ENCODE results near the gene ZFP57. TPM values are rescaled to one million over a fixed set of nuclear protein-coding genes. Genes with fewer than 3 reads are reported as not detected.
A peak's percentile ranks its signal among the peaks of the same experiment; 100 is the strongest.

ZFP57 gene
- total and polyA plus RNA-seq, 2 of the 13 experiments (the other 11 are each of a cell fraction or from before 2014, with no cell fraction given) = not detected

DNA sequence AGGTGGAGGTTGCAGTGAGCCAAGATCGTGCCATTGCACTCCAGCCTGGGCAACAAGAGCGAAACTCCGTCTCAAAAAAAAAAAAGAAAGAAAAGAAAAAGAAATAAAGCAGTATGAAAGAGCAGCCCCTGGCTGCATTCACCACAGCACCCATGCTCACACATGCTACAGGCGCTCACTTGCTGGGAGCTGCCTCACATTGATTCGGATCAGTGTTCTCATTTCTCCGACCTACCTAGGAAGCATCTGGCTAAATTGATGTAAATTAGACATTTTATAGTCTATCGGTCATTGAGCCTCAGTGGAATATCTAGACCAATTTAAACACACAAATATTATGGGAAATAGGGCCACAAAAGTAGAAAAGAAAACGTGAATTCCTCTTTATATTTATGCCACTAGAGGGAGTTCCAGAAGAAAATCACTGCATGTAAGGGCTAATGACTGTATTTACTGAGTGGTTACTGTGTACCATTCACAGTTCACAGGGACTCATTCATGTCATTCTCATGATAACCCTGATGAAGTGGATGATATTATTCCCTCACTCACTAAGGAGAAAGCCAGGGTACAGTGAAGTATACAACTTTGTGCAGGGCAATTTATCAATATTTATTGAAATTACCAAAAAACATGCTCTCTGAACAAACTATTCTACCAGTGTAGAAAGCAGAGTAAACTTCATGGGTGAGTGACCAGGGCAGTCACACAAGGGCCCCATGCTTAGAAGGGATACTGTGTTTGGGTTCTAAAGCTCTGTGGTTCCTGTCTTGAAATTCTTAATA lies 29.3 kb downstream of the ZFP57 start:
- ATAC-seq = peak; percentile 65
- DNase-seq (ENCODE audit: low spot score) = peak; percentile 56
- H4K20me1 ChIP-seq (ENCODE audit: insufficient read depth, low read length) = no peaks in the 10 kb centered on the region
- in situ Hi-C loops (cut with HindIII; ENCODE audit: extremely low pct_ligation_motif_present, low pct_unique_long_range_greater_than_20kb) = no loop called here
- ChIA-PET CTCF (ENCODE audit: low intra/inter-chr PET ratio, low total read pairs) (no interaction called here), POLR2A (no interaction called here)
- no peaks in the 10 kb centered on the region for H3K36me3 ChIP-seq (replicated peaks in 1 of 2; ENCODE audit: control insufficient read depth in 1 of 2, insufficient read depth in 2 of 2, low read length in 2 of 2)
- H3K4me1 ChIP-seq (ENCODE audit: insufficient read depth, low read length) = peaks cover 6% of the 10 kb centered on the region; the same call in 1 of the 2 replicates
- H2AFZ ChIP-seq (ENCODE audit: low read length) = no peak overlapping the region
- H3K4me2 ChIP-seq (ENCODE audit: low read depth, low read length) = no peak overlapping the region
- FAIRE-seq = peak; percentile 64
- no TSS peak for BruUV-seq (replicated peaks)
- no peak overlapping the region for H3K27ac ChIP-seq (ENCODE audit: extremely low read length, insufficient read depth, low read length)
- H3K9ac ChIP-seq (ENCODE audit: insufficient read depth, low read depth, low read length) = no peak overlapping the region
- no peak overlapping the region for H3K4me3 ChIP-seq (replicated peaks in 1 of 3; ENCODE audit: insufficient read depth in 1 of 3, low read depth in 2 of 3, low read length in 3 of 3)
- peaks cover 0 to 6% of the 10 kb centered on the region in 2 experiments; a peak in 1 of 5 replicates for H3K27me3 ChIP-seq (ENCODE audit: control insufficient read depth in 1 of 2, insufficient read depth in 2 of 2, low read length in 2 of 2)
- H3K9me3 ChIP-seq (ENCODE audit: low read length) = no peaks in the 10 kb centered on the region
- intact Hi-C loops (cut with micrococcal nuclease; ENCODE audit: unreplicated experiment) = loop anchor here (2.0 to 5.0 kb wide), 3 partner anchors 36 to 186 kb away; no protein-coding TSS in a partner anchor
- 33% methylated on average over 8 of the region's 8 CpGs for WGBS (ENCODE audit: low lambda C conversion rate)
- no peaks in the 10 kb centered on the region for H3K79me2 ChIP-seq (ENCODE audit: insufficient read depth, low read length)
- TF ChIP-seq ZNF629 (CRISPR knock-in tag; conservative IDR thresholded peaks at IDR 0.05) (no peak), RFX5 (IDR thresholded peaks at IDR 0.05; ENCODE audit: low read depth, low read length) (peak; percentile 82), KDM4B (CRISPR knock-in tag; IDR thresholded peaks at IDR 0.05) (no peak), ZFP36L1 (CRISPR knock-in tag; IDR thresholded peaks at IDR 0.05) (no peak), HOXA7 (CRISPR knock-in tag; IDR thresholded peaks at IDR 0.05) (no peak), PBX3 (CRISPR knock-in tag; IDR thresholded peaks at IDR 0.05; ENCODE audit: borderline replicate concordance) (no peak), SAP130 (CRISPR knock-in tag; IDR thresholded peaks at IDR 0.05; ENCODE audit: low read depth) (0 out of 2 replicates have a peak, but pooled peaks have one; percentile 23), HMG20A (CRISPR knock-in tag; IDR thresholded peaks at IDR 0.05; ENCODE audit: borderline replicate concordance) (no peak), TRIM24 (CRISPR knock-in tag; IDR thresholded peaks at IDR 0.05) (no peak), CREB1 (IDR thresholded peaks at IDR 0.05) (no peak), CREB1 (CRISPR knock-in tag; IDR thresholded peaks at IDR 0.05) (peak; percentile 45; the same call in 1 of the 2 replicates), STAG1 (CRISPR knock-in tag; IDR thresholded peaks at IDR 0.05) (0 out of 2 replicates have a peak, but pooled peaks have one; percentile 15)
- TF ChIP-seq, protein P1, sequence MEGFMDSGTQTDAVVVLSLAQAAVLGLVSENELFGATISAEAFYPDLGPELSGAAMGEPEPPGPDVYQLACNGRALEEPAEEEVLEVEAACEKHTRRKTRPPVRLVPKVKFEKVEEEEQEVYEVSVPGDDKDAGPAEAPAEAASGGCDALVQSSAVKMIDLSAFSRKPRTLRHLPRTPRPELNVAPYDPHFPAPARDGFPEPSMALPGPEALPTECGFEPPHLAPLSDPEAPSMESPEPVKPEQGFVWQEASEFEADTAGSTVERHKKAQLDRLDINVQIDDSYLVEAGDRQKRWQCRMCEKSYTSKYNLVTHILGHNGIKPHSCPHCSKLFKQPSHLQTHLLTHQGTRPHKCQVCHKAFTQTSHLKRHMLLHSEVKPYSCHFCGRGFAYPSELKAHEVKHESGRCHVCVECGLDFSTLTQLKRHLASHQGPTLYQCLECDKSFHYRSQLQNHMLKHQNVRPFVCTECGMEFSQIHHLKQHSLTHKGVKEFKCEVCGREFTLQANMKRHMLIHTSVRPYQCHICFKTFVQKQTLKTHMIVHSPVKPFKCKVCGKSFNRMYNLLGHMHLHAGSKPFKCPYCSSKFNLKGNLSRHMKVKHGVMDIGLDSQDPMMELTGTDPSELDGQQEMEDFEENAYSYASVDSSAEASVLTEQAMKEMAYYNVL (CRISPR knock-in tag; IDR thresholded peaks at IDR 0.05; ENCODE audit: borderline replicate concordance) = no peak
- TF ChIP-seq, protein P2, sequence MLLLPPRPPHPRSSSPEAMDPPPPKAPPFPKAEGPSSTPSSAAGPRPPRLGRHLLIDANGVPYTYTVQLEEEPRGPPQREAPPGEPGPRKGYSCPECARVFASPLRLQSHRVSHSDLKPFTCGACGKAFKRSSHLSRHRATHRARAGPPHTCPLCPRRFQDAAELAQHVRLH (CRISPR knock-in tag; IDR thresholded peaks at IDR 0.05; ENCODE audit: borderline replicate concordance, low read depth) = no peak
- TF ChIP-seq, protein P3, sequence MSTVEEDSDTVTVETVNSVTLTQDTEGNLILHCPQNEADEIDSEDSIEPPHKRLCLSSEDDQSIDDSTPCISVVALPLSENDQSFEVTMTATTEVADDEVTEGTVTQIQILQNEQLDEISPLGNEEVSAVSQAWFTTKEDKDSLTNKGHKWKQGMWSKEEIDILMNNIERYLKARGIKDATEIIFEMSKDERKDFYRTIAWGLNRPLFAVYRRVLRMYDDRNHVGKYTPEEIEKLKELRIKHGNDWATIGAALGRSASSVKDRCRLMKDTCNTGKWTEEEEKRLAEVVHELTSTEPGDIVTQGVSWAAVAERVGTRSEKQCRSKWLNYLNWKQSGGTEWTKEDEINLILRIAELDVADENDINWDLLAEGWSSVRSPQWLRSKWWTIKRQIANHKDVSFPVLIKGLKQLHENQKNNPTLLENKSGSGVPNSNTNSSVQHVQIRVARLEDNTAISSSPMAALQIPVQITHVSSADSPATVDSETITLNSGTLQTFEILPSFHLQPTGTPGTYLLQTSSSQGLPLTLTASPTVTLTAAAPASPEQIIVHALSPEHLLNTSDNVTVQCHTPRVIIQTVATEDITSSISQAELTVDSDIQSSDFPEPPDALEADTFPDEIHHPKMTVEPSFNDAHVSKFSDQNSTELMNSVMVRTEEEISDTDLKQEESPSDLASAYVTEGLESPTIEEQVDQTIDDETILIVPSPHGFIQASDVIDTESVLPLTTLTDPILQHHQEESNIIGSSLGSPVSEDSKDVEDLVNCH (CRISPR knock-in tag; IDR thresholded peaks at IDR 0.05) = no peak
- TF ChIP-seq, protein P4, sequence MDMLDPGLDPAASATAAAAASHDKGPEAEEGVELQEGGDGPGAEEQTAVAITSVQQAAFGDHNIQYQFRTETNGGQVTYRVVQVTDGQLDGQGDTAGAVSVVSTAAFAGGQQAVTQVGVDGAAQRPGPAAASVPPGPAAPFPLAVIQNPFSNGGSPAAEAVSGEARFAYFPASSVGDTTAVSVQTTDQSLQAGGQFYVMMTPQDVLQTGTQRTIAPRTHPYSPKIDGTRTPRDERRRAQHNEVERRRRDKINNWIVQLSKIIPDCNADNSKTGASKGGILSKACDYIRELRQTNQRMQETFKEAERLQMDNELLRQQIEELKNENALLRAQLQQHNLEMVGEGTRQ (IDR thresholded peaks at IDR 0.05; ENCODE audit: low read depth, low read length) = no peak
- TF ChIP-seq, protein P4 (CRISPR knock-in tag; IDR thresholded peaks at IDR 0.05; ENCODE audit: borderline replicate concordance) = no peak
